Measurements from ENCODE around the gene HPCAL1. TPM values are rescaled to one million over a fixed set of nuclear protein-coding genes. Genes with fewer than 3 reads are reported as not detected.

The HPCAL1 gene
- total and polyA plus RNA-seq, 2 of the 4 experiments (the other 2 are of a cell fraction): 8.2 to 33.7 TPM

DNA sequence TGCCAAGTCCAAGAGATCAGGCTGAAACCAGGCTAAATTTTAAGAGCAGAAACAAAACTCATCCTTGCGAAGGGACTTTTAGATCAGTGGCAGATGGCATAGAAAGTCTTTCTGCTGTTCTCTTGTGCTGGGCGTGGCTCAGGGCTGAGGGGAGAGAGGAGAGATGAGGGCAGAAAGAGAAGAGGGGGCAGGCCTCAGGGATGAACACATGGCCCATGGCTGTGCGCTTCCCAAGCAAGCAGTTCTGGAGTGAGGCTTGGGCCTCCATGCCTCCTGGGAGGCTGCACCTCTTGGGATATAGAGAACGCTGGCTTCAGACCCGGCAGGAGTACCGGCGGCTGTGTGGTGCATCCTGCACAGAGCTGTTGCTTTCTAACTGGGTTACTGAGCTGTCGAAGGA, 41.0 kb downstream of the HPCAL1 start:
- H3K4me2 ChIP-seq (ENCODE audit: low read depth, low read length): no peak overlapping the region
- no peak overlapping the region for H4K8ac ChIP-seq (ENCODE audit: low read depth in 2 of 2, low read length in 2 of 2)
- no peak overlapping the region for H3K56ac ChIP-seq (ENCODE audit: extremely low read depth, insufficient read depth, low read length)
- BruUV-seq (replicated peaks): no TSS peak
- H3K9me1 ChIP-seq (ENCODE audit: insufficient read depth, low read length): peaks cover 8% of the 10 kb centered on the region; the same call in 1 of the 2 replicates
- H2BK120ac ChIP-seq (ENCODE audit: low read depth, low read length): no peak overlapping the region
- no peaks in the 10 kb centered on the region for H3K9me3 ChIP-seq (ENCODE audit: control insufficient read depth, insufficient read depth, low read length)
- no peak overlapping the region for H2BK5ac ChIP-seq (ENCODE audit: low read depth, low read length, poor library complexity, severe bottlenecking)
- H3K36me3 ChIP-seq (ENCODE audit: control insufficient read depth, insufficient read depth, low read length): no peaks in the 10 kb centered on the region
- ChIA-PET POLR2A (ENCODE audit: unreplicated experiment) (no interaction called here), CTCF (no interaction called here)
- no peak overlapping the region for H3K14ac ChIP-seq (replicated peaks; ENCODE audit: low read depth, low read length)
- no peak overlapping the region for H2AK5ac ChIP-seq (ENCODE audit: low read depth, low read length)
- H3K9ac ChIP-seq (ENCODE audit: low read depth, low read length): no peak overlapping the region
- dilution Hi-C loops (cut with HindIII; ENCODE audit: low sequenced_read_pairs, unreplicated experiment): no loop called here
- no peak for ATAC-seq (ENCODE audit: low read depth)
- H3K79me1 ChIP-seq (ENCODE audit: low read depth in 1 of 2, low read length in 2 of 2): peaks cover 12 to 28% of the 10 kb centered on the region in 2 experiments
- no peak for DNase-seq
- no peak overlapping the region for H2AK9ac ChIP-seq (replicated peaks; ENCODE audit: low read depth, low read length, poor library complexity)
- peaks cover 11% of the 10 kb centered on the region for H3K4me1 ChIP-seq (ENCODE audit: control insufficient read depth, insufficient read depth, low read length)
- no peak overlapping the region for H3K4ac ChIP-seq (ENCODE audit: low read depth, low read length)
- no peak overlapping the region for H2BK20ac ChIP-seq (ENCODE audit: low read depth, low read length)
- H4K5ac ChIP-seq (ENCODE audit: low read depth, low read length): no peak overlapping the region
- no peak overlapping the region for H2AFZ ChIP-seq (replicated peaks; ENCODE audit: low read length, poor library complexity)
- H2BK15ac ChIP-seq (ENCODE audit: low read depth, low read length): no peak overlapping the region
- no peak overlapping the region for H3K27ac ChIP-seq (ENCODE audit: insufficient read depth, low read length)
- no peak for TF ChIP-seq FOS (IDR thresholded peaks at IDR 0.05; ENCODE audit: low read depth, low read length)
- TF ChIP-seq MAZ (IDR thresholded peaks at IDR 0.05; ENCODE audit: borderline replicate concordance, low read depth, low read length): no peak
- no peak for TF ChIP-seq CHD1 (IDR thresholded peaks at IDR 0.05; ENCODE audit: low read depth, low read length)
- no peak for TF ChIP-seq RCOR1 (IDR thresholded peaks at IDR 0.05; ENCODE audit: insufficient replicate concordance, low read length)
- TF ChIP-seq CTCF (conservative IDR thresholded peaks at IDR 0.05; ENCODE audit: low read depth, low read length): no peak
- no peak for TF ChIP-seq MAFK (IDR thresholded peaks at IDR 0.05; ENCODE audit: low read depth, low read length)
- no peak for TF ChIP-seq RFX5 (IDR thresholded peaks at IDR 0.05; ENCODE audit: low read depth, low read length)
- no peak for TF ChIP-seq SMC3 (IDR thresholded peaks at IDR 0.05; ENCODE audit: low read depth, low read length)
- TF ChIP-seq ELK1 (IDR thresholded peaks at IDR 0.05; ENCODE audit: borderline replicate concordance, low read depth, low read length): no peak
- TF ChIP-seq NFE2L2 (IDR thresholded peaks at IDR 0.05; ENCODE audit: low read depth, low read length): no peak
- no peak for TF ChIP-seq POLR2A (IDR thresholded peaks at IDR 0.05; ENCODE audit: low read depth, low read length)
- no peak for TF ChIP-seq MXI1 (IDR thresholded peaks at IDR 0.05; ENCODE audit: borderline replicate concordance, low read depth, low read length)
- no peak for TF ChIP-seq RAD21 (IDR thresholded peaks at IDR 0.05; ENCODE audit: low read length)
- no peak for TF ChIP-seq CEBPB (IDR thresholded peaks at IDR 0.05; ENCODE audit: low read depth, low read length)
- TF ChIP-seq USF2 (IDR thresholded peaks at IDR 0.05; ENCODE audit: low read depth, low read length): no peak
- no peak for TF ChIP-seq BHLHE40 (IDR thresholded peaks at IDR 0.05; ENCODE audit: low read depth, low read length)
- no peak overlapping the region for H3K18ac ChIP-seq (ENCODE audit: low read depth, low read length)
- H3K4me3 ChIP-seq (ENCODE audit: insufficient read depth, low read depth, low read length): no peak overlapping the region
- no peak overlapping the region for H3K23ac ChIP-seq (ENCODE audit: low read depth, low read length)
- H4K20me1 ChIP-seq (ENCODE audit: insufficient read depth, low read length): peaks cover 25% of the 10 kb centered on the region
- WGBS, 2 experiments (ENCODE audit: extremely low coverage in 2 of 2, insufficient read length in 1 of 2): 100% methylated on average over 3 of the region's 8 CpGs; no CpG with 5 or more reads in 1 of the 2 experiments
- no peaks in the 10 kb centered on the region for H3K27me3 ChIP-seq (ENCODE audit: control insufficient read depth, insufficient read depth, low read length)
- intact Hi-C loops (cut with micrococcal nuclease): no loop called here
- no peak overlapping the region for H4K91ac ChIP-seq (ENCODE audit: insufficient read depth, low read depth, low read length)
- in situ Hi-C loops (cut with MboI; ENCODE audit: low sequenced_read_pairs): no loop called here
